ENCODE results near the gene PKMYT1.
A peak's percentile ranks its signal among the peaks of the same experiment; 100 is the strongest.

PKMYT1 gene

GRCh38 chr16:2992383-2993081, 12.3 kb upstream of the PKMYT1 start:
- no peak for DNase-seq

- DNase-seq: no peak
These were observed 11.5 kb upstream of the PKMYT1 start for GRCh38 chr16:2991566-2992261.

GRCh38 chr16:2990891-2991290, 10.6 kb upstream of the PKMYT1 start:
- no peak for DNase-seq

- no peak for DNase-seq
These were observed 8.4 kb upstream of the PKMYT1 start for GRCh38 chr16:2988590-2989099.

- DNase-seq: no peak
These were observed 7.6 kb upstream of the PKMYT1 start for GRCh38 chr16:2987833-2988232.

- DNase-seq: no peak
These were observed 7.0 kb upstream of the PKMYT1 start for GRCh38 chr16:2987286-2987685.

- no peak for DNase-seq
These were observed 6.5 kb upstream of the PKMYT1 start for GRCh38 chr16:2986623-2987188.

GRCh38 chr16:2985893-2986355, 5.7 kb upstream of the PKMYT1 start:
- no peak for DNase-seq

GRCh38 chr16:2985462-2985861, 5.2 kb upstream of the PKMYT1 start:
- DNase-seq: no peak

- DNase-seq: peak; percentile 44
These were observed 3.5 kb upstream of the PKMYT1 start for GRCh38 chr16:2983706-2984136.

- DNase-seq: no peak
These were observed 2.2 kb upstream of the PKMYT1 start for GRCh38 chr16:2982402-2982801.

- no peak for DNase-seq
These were observed 1.6 kb upstream of the PKMYT1 start for GRCh38 chr16:2981899-2982250.

GRCh38 chr16:2981177-2981898, 1.1 kb upstream of the PKMYT1 start:
- no peak for DNase-seq

GRCh38 chr16:2979669-2980226, 498 bp downstream of the PKMYT1 start:
- no peak for DNase-seq

GRCh38 chr16:2977440-2977839, 2.8 kb downstream of the PKMYT1 start:
- DNase-seq: peak; percentile 86

- no peak for DNase-seq
These were observed 3.6 kb downstream of the PKMYT1 start for GRCh38 chr16:2976673-2977072.

GRCh38 chr16:2976201-2976600, 4.0 kb downstream of the PKMYT1 start:
- DNase-seq: no peak

- no peak for DNase-seq
These were observed 5.0 kb downstream of the PKMYT1 start for GRCh38 chr16:2975161-2975795.

- no peak for DNase-seq
These were observed 5.8 kb downstream of the PKMYT1 start for GRCh38 chr16:2974319-2975056.

- no peak for DNase-seq
These were observed 6.5 kb downstream of the PKMYT1 start for GRCh38 chr16:2973605-2974318.

GRCh38 chr16:2973093-2973492, 7.2 kb downstream of the PKMYT1 start:
- peak; percentile 33 for DNase-seq
